Cerebellar cortex (tissue), 1 donor: Measurements from ENCODE around the gene SLC5A10.
"Not testable (repeated sequence)": the region's sequence is repeated elsewhere in the genome, so short reads cannot be mapped to it uniquely, and the experiment has no call there.

ENCODE experiments used
- DNase-seq: peaks from one replicate; pipeline ENCODE4 v3.0.0-alpha.2; 2015; ENCODE audit warnings: low spot score

Gene SLC5A10

GRCh38 chr17:19043032-19043431 is 91.1 kb downstream of the SLC5A10 start:
- not testable (repeated sequence) for DNase-seq

DNA sequence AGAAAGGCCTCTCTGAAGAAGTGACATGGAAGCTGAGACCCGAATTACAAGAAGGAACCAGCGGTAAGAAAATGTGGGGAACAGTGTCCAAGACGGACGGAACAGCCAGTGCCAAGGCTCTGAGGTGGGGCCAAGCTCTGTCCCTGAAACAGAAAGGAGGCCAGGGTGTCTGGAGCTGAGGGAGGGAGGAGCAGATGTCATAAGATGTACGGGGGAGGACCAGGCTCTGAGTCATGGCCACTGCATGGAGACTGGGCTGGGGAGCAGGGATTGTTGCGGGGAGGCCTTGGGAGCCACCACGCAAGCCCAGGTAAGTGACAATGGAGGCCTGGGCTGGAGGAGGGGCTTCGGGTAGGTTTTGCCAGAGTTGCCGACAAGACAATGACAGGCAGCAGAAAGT is 92.7 kb downstream of the SLC5A10 start:
- DNase-seq: not testable (repeated sequence)

- DNase-seq: not testable (repeated sequence)
Measured at GRCh38 chr17:19046782-19047375, 94.9 kb downstream of the SLC5A10 start, which contains the start of gene GRAP. TSS of gene GRAP (minus strand) at chr17:19046957. CDS start at chr17:19046926, 31 bp downstream.

DNA sequence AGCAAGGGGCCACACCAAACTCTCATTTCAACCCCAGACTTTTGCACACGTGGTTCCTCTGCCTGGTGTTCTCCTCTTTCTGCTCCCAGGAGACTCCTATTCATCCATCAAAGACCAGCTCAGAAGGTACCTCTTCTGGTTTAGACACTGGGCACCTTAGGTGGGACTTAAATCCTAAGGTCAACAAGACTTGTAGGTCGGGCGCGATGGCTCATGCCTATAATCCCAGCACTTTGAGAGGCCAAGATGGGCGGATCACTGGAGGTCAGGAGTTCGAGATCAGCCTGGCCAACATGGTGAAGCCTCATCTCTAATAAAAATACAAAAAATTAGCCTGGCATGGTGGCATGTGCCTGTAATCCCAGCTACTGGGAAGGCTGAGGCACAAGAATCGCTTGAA is 95.5 kb downstream of the SLC5A10 start:
- not testable (repeated sequence) for DNase-seq

- not testable (repeated sequence) for DNase-seq
Measured at GRCh38 chr17:19048826-19049225, 96.9 kb downstream of the SLC5A10 start.

- not testable (repeated sequence) for DNase-seq
Measured at GRCh38 chr17:19055447-19055846, 103.5 kb downstream of the SLC5A10 start.

GRCh38 chr17:19062009-19062717 is 110.2 kb downstream of the SLC5A10 start:
- DNase-seq: not testable (repeated sequence)

DNA sequence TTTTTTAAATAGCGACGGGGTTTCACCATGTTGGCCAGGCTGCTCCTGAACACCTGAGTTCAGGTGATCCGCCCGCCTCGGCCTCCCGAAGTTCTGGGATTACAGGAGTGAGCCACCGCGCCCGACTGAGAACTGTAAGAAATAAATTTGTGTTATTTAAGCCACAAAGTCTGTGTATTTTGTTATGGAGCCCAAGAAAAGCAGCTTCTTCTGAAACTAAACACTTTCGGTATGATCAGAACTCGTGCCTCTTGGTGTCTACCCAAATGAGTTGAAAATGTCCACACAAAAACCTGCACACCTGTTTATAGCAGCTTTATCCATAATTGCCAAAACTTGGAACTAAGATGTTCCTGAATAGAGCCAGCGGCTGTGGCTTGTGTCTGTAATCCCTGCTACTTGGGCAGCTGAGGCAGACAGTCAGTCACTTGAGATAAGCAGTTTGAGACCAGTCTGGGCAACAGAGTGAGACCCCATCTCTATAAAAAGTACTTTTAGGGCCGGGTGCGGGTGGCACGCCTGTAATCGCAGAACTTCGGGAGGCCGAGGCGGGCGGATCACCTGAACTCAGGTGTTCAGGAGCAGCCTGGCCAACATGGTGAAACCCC is 110.9 kb downstream of the SLC5A10 start:
- DNase-seq: not testable (repeated sequence)

DNA sequence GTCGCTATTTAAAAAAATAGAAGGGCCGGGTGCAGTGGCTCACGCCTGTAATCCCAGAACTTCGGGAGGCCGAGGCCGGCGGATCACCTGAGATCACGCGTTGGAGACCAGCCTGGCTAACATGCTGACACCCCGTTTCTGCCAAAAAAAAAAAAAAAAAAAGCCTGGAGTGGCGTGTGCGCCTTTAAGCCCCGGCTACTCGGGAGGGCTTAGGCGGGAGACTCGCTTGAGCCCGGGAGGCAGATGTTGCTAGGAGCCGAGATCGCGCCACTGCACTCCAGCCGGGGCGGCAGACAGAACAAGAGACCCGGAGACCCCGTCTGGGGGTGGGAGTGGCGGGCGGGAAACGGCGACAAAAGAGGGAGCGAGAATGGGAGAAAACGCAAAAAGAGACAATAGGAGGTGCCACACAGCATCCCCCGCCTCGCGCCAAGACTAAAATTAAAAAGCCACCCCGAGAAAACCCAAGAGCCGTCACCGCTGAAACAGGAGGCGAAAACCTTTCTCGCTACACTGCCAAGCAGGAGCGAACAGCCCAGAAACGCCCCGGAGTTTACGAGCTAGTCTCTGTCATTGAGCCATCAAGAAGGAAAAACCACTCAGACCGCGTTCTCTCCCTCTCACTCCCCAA is 111.5 kb downstream of the SLC5A10 start:
- not testable (repeated sequence) for DNase-seq

DNA sequence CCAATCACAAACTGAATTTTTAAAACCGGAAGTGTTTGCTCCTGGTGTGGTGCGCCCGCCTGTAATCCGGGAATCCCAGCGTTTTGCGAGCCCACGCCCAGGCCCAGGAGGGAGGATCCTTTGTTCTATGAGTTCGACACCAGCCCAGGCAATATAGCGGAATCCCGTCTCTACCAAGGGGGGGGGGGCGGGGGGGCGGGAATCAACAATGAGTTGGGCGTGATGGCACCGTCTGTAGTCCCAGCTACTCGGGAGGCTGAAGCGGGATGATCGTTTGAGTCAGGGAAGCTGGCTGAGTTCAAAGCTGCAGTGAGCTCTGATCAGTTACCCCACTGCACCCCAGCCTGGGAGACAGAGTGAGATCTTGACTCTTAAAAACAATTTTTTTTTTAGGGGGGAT is 112.4 kb downstream of the SLC5A10 start:
- DNase-seq: not testable (repeated sequence)

DNA sequence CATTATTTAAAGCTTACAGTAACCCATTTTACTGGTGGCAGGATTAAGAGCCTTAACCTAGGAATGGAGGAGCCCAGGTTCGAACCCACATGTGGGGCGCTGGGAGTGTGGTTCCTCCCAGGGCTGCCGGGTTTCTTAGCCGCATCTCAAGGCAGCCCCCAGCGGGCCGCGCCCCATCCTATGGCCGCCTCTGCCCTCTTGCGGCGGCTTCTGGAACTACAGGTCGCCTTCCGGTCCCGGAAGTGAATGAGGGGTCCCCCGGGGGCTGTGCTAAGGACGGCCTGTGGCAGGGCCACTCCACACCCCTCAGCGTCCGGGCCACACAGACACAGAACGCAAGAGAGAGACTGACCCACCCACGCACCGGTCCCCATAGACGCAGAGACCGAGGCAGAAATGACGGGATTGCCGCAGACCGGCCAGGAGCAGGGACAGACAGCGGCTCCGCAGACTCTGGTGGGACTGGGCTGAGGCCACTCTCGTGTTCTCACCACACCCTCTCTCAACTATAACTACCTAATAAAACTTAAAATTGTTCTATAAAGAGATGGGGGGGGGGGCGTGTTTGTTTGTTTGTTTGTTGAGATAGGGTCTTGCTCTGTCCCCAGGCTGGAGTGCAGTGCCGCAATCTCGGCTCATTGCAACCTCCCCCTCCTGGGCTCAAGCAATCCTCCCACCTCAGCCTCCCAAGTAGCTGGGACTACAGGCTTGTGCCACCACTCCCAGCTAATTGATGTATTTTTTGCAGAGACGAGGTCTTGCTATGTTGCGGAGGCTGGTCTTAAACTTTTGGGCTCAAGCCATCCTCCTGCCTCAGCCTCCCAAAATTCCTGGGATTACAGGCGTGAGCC is 118.6 kb downstream of the SLC5A10 start:
- DNase-seq: not testable (repeated sequence)
